Measurements from ENCODE around the gene KCNIP4. TPM values are rescaled to one million over a fixed set of nuclear protein-coding genes. Genes with fewer than 3 reads are reported as not detected.

Gene KCNIP4
- total RNA-seq, 4 donors from 2014 or later: 0.19 to 0.50 (median 0.34) TPM; not detected in 1

GRCh38 chr4:21728304-21728703, 220.3 kb downstream of the KCNIP4 start:
- intact Hi-C loops (cut with DNase I): no loop called here
- H3K4me3 ChIP-seq: no peak overlapping the region
- no peaks in the 10 kb centered on the region for H3K9me3 ChIP-seq
- H3K4me1 ChIP-seq: no peaks in the 10 kb centered on the region
- no peak overlapping the region for H3K27ac ChIP-seq (replicated peaks in 1 of 4)
- H3K27me3 ChIP-seq: no peaks in the 10 kb centered on the region
- no peak for DNase-seq (ENCODE audit: extremely low spot score)
- WGBS: 89% methylated on average over 2 of the region's 2 CpGs
- TF ChIP-seq EP300 (IDR thresholded peaks at IDR 0.05): no peak
- TF ChIP-seq CTCF (IDR thresholded peaks at IDR 0.05): no peak
- no peak for TF ChIP-seq POLR2A (IDR thresholded peaks at IDR 0.05; ENCODE audit: low read depth)
- no peak for TF ChIP-seq POLR2AphosphoS5 (IDR thresholded peaks at IDR 0.05)
- H3K36me3 ChIP-seq: no peaks in the 10 kb centered on the region

- Histone ChIP-seq H3K27ac (replicated peaks in 1 of 4) (no peak overlapping the region), H3K27me3 (no peaks in the 10 kb centered on the region), H3K4me1 (no peaks in the 10 kb centered on the region), H3K9me3 (no peaks in the 10 kb centered on the region), H3K36me3 (no peaks in the 10 kb centered on the region), H3K4me3 (no peak overlapping the region)
- no peak for TF ChIP-seq POLR2A (IDR thresholded peaks at IDR 0.05; ENCODE audit: low read depth)
- no peak for TF ChIP-seq CTCF (IDR thresholded peaks at IDR 0.05)
- no peak for TF ChIP-seq POLR2AphosphoS5 (IDR thresholded peaks at IDR 0.05)
- no peak for TF ChIP-seq EP300 (IDR thresholded peaks at IDR 0.05)
- DNase-seq (ENCODE audit: extremely low spot score): no peak
- 59% methylated on average over 5 of the region's 5 CpGs for WGBS
- intact Hi-C loops (cut with DNase I): no loop called here
These were observed 222.2 kb downstream of the KCNIP4 start for GRCh38 chr4:21726255-21726815.

- no peaks in the 10 kb centered on the region for H3K4me1 ChIP-seq
- intact Hi-C loops (cut with DNase I): no loop called here
- H3K4me3 ChIP-seq: no peak overlapping the region
- no peaks in the 10 kb centered on the region for H3K9me3 ChIP-seq
- no peaks in the 10 kb centered on the region for H3K27me3 ChIP-seq
- no peak overlapping the region for H3K27ac ChIP-seq (replicated peaks in 1 of 4)
- 90% methylated on average over 6 of the region's 6 CpGs for WGBS
- TF ChIP-seq CTCF (IDR thresholded peaks at IDR 0.05) (no peak), POLR2A (IDR thresholded peaks at IDR 0.05; ENCODE audit: low read depth) (no peak), EP300 (IDR thresholded peaks at IDR 0.05) (no peak), POLR2AphosphoS5 (IDR thresholded peaks at IDR 0.05) (no peak)
- H3K36me3 ChIP-seq: no peaks in the 10 kb centered on the region
- DNase-seq (ENCODE audit: extremely low spot score): no peak
These were observed 226.3 kb downstream of the KCNIP4 start for GRCh38 chr4:21722157-21722839.

DNA sequence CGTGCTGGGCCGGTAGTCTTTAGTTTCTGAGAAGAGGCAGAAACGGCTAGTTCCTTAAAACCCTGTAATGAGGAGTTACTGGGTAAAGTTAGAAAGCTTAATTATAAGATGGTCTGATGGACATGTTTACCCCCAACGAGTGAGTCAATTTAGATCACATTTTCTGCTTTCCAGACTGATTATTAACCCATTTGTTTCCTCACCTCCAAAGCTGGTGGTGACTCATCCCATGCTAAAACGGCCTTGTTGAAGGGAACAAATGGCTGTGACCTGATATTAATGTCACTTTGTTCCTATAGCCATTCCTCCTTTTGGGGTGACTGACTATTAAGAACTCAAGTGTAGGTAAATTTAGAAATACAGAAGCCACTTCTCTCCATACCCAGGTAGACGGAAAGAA, 232.0 kb downstream of the KCNIP4 start:
- no peaks in the 10 kb centered on the region for H3K36me3 ChIP-seq
- H3K4me1 ChIP-seq: no peaks in the 10 kb centered on the region
- TF ChIP-seq CTCF (IDR thresholded peaks at IDR 0.05) (no peak), POLR2A (IDR thresholded peaks at IDR 0.05; ENCODE audit: low read depth) (no peak), EP300 (IDR thresholded peaks at IDR 0.05) (no peak), POLR2AphosphoS5 (IDR thresholded peaks at IDR 0.05) (no peak)
- H3K27ac ChIP-seq (replicated peaks in 1 of 4): no peak overlapping the region
- no peak for DNase-seq (ENCODE audit: extremely low spot score)
- H3K4me3 ChIP-seq: no peak overlapping the region
- H3K27me3 ChIP-seq: no peaks in the 10 kb centered on the region
- no peaks in the 10 kb centered on the region for H3K9me3 ChIP-seq
- intact Hi-C loops (cut with DNase I): no loop called here
- WGBS: 71% methylated on average over 6 of the region's 6 CpGs

All from esophagus muscularis mucosa (tissue), 4 donors.